CD4-positive, alpha-beta T cell treated with Interleukin-6 at 100 ng/mL for 8 hours (primary cell): ENCODE measurements around the gene CASTOR1.
"Not testable (repeated sequence)": the region's sequence is repeated elsewhere in the genome, so short reads cannot be mapped to it uniquely, and the experiment has no call there.

Experiments
- DNase-seq: peaks from one replicate; pipeline ENCODE4 v3.0.0-alpha.2; 2020; ENCODE audit warnings: mixed read lengths, low spot score

Gene CASTOR1

DNA sequence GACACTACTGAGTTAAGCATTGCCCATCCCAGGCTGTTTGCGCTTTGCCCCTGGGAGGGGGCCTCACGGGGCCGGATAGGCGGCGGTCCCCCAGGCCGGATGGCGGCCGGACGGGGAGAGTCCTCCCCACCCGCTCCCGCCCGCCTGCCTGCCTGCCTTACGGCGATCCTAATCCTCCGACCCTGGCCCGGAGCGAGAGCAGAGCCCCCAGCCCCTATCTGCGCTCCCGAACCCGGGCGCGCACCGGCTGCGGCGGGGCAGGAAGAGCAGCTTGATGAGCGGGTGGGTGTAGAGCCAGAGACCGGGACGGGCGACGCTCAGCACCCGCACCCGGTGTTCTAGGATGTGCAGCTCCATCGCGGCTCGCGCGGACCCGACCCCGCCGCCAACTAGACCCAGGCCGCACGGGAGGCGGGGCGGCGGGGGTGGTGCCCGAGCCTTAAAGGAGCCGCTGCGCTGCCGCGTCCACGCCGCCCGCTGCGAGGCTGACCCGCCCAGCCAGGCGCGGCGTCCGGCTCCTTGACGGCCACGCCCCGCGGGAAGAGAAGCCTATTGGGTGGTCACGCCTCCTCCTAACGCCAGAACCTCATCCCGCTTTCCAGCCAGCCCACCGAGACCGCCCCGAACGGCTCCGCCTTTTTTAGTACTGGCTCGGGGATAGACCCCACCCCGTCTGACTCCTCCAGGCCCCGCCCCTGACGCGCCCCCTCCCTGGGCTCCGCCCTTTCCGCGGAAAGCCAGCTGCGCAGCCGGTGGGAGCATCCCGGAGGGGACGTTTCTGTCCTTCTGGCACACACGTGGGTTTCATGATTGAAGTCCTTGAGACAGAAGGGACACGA lies at the start of gene CASTOR1:
CASTOR1 (minus strand) TSS at position 365 of the 839 bp plus-strand sequence; CDS start at position 357, 8 bp downstream.
- DNase-seq = peak; percentile 90

DNA sequence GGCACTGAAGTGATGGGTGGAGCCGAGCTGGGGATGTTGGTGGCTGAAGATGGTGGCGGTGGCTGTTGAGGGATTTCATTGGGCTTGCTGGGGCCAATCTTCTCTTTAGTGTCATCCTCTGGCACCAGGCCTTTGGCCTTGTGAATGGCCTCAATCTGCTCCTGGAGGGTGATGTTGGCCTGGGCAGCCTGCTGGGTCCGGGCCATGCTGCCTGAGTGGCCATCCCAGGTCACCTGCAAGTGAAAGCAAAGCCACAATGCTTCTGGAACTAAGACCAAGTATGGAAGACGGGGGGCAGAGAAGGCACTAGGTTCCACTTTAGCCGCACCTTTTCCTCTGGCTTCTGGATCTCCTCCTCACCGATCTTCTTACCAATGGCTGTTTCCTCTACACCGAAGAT lies 49.5 kb upstream of the CASTOR1 start:
- DNase-seq = no peak

- not testable (repeated sequence) for DNase-seq
Measured at GRCh38 chr22:30338341-30338740, 49.0 kb upstream of the CASTOR1 start.

- DNase-seq = no peak
Measured at GRCh38 chr22:30337461-30337778, 48.1 kb upstream of the CASTOR1 start.

DNA sequence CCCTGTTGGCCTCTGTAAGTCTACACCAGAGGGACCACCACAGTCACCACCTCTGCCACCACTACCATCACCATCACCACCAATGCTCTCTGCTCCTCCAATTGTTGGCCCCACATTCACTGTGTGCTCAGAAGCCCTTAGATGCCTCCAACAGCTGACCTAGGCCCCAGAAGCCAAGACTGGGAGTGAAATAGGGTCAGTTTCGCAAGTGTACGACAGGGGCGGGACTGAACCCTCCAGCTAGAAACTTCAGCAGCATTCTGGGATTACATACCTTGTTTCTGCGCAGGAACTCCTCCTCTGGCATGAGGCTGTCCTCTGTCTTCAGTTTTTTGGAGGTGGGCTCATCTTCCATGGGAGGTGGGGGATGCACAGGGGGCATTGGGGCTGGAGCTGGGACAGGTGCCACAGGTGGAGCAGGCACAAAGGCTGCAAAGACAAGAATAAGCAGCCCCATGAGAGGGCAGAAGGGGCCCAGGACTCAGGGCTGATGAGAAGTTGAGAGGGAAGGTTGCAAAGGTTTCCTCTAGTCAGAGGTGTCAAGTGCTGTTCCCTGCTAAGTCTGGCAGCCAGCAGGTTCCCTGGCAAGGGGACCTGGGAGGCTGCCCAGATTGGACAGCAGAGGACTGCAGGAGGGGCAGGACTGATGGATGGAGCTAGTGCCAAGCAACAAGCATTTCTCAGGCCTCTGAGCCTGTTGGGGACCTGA lies 47.6 kb upstream of the CASTOR1 start:
- DNase-seq = no peak

- DNase-seq = no peak
Measured at GRCh38 chr22:30335236-30335635, 45.9 kb upstream of the CASTOR1 start.

GRCh38 chr22:30334646-30335045 lies 45.3 kb upstream of the CASTOR1 start:
- no peak for DNase-seq

DNA sequence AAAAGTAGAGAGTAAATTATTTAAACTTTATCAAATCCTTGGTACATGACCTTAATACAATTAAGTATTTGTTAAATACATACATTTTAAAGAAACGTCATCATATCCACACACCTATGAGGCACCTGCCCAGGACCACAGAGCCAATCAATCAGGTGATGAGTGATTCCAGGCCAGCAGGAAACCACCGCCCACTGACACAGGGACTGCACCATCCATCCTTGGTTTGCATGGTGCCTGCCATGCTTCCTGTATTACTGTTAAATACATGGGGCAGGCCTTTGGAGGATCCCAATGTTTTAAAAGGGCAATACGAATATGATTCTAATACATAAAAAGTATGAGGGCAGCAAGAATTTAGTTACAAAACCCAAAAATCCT lies 44.4 kb upstream of the CASTOR1 start:
- no peak for DNase-seq

DNA sequence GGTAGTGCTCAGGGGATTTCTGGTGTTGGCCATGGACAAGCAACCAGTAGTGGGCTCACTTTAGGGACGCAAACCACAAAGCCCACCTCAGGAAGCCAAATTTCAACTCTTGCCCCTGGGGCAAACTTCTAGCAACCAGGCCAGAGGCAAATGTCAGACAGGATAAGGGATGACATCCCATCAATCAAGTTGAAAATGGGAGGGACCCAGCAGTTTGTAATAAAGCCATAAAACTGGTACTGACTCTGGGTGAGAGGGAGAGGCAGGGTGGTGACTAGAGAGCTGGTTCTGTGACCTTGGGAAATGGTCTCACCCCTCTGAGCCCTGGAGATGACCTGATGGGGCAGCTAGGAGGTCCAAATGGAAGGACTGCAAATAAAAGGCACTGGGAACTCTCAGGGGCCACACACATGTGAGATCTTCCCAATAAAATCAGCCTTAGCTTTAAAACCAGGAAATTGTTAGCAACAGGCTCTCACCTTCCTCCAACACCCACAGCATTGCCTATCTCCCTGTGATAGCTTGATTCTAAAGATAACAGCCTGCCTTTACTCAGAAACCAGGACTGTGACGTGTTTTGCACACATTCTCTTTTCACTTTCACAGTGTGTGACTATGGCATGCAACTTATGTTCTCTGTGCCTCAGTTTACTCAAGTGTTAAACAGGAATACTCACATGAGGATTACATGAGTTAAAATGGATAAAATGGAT lies 43.8 kb upstream of the CASTOR1 start:
- no peak for DNase-seq

- DNase-seq = no peak
Measured at GRCh38 chr22:30332551-30332950, 43.2 kb upstream of the CASTOR1 start.

DNA sequence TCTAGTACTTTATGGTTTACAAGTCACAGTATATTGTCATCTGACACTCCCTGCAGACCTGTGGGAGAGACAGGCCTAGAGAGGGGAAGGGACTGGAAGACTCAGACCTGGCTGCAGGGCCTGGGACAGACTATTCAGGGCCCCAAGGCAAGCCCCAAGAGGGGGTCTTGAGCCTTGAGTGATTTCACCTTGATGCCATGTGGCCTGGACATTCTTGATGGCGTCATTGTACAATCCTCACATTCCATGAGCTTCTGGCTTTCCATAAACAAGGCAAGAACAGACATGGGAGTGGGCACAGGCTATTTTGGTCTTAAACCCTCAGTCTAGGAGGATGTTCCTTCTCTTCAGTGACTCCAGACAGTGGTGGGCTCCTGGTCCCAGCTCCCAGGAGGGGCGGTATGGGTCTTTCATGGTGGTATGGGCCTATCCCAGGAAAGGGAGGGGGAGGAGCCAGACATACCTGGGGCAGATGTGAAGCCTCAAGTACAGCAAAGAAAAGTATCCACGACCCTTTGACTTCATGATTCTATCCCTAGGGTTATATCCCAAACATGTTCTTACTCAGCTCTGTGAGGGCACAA lies 39.3 kb upstream of the CASTOR1 start:
- no peak for DNase-seq

DNA sequence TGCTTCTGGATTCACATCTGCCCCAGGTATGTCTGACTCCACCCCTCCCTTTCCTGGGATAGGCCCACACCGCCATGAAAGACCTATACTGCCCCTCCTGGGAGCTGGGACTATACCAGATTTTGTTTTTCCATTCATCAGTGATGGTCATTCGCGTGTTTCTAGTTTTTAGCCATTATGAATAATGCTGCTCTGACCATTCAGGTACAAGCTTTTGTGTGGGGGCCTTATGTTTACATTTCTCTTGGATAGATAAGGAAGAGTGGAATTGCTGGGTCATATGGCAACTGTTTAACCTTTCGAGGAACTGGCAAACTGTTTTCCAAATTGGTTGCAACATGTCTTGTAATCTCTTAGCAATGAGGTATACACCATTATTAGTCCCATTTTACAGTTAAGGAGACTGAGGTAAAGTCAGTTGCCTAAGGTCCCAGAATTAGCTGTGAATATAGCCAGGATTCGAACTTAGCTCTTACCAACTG lies 38.6 kb upstream of the CASTOR1 start:
- no peak for DNase-seq

DNA sequence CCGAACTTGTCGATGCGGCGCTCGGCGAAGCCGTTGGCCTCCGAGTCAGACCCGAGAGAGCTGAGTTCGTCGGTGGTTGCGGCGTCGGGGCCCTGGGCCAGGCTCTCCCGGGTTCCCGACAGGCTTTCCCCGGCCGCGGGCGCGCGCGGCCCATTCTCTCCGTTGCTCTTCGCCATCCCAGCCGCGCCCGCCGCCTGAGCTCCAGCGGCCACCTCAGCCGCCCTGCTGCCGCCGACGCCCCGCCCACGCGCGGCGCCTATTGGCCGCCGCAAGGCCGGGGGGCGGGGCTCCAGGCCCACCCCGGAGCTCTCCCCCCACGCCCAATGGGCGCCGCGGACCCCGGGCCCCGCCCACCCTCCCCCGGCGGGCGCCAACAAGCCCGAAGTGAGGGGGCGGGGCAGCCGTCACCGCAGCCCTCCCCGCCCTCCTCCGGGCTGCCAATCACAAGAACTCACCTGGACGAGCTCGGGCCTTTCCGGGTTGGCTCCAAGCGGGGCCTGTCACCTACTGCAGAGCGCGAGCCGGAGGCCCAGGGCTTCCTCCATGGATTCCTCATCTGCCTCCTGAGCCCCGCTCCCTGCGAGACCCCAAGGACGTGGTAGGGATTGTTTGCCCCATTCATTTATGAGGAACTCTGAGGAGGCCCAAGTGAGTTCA lies 37.5 kb upstream of the CASTOR1 start, which contains the start of gene TBC1D10A:
TBC1D10A (minus strand) TSS at position 236 of the 657 bp plus-strand sequence; CDS start at position 176, 60 bp downstream.
- DNase-seq = peak; percentile 96

DNA sequence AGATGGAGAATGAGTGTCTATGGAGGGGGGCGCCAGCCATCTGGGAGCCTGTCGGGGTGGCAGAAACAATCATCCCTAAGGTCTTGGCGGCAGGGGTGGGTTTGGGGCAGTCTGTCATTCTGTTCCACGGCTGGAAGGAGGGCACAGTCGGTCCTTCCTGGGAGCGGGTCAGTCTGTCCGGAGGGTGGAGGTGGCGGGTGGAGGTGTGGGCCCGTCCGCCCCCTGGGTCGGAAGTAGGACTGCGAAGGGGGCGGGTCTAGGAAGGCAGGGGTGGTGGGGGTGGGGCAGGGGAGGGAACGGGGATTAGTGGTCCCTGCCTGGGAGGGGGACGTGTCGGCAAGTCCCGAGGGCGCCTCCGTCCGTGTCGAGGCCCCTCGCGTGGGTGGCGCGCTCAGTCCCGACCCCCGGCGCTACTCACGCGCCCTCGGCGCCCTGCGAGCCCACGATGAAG lies 37.0 kb upstream of the CASTOR1 start:
- no peak for DNase-seq

GRCh38 chr22:30325724-30326254 lies 36.5 kb upstream of the CASTOR1 start:
- no peak for DNase-seq

- no peak for DNase-seq
Measured at GRCh38 chr22:30325065-30325720, 35.9 kb upstream of the CASTOR1 start.

- peak; percentile 60 for DNase-seq
Measured at GRCh38 chr22:30324014-30324730, 34.9 kb upstream of the CASTOR1 start.

GRCh38 chr22:30323246-30323645 lies 33.9 kb upstream of the CASTOR1 start:
- no peak for DNase-seq

DNA sequence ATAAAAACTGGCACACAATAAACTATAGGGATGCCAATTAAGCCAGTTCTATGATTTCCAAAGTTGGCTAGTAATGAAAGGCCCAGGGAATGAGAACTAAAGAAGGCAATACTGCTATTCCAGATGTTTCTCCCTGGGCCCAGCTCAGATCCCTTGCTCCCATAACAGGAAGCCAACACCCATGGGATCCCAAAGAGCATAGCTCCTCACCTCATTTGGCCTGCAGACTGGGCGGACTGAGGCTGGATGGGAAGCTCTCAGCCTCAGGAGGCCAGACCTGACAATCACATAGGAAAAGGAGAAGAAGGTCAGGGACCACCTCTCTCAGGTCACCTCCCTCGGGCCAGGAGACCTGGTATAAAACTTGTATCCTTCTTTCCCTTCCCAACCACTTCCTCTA lies 32.2 kb upstream of the CASTOR1 start:
- no peak for DNase-seq

DNA sequence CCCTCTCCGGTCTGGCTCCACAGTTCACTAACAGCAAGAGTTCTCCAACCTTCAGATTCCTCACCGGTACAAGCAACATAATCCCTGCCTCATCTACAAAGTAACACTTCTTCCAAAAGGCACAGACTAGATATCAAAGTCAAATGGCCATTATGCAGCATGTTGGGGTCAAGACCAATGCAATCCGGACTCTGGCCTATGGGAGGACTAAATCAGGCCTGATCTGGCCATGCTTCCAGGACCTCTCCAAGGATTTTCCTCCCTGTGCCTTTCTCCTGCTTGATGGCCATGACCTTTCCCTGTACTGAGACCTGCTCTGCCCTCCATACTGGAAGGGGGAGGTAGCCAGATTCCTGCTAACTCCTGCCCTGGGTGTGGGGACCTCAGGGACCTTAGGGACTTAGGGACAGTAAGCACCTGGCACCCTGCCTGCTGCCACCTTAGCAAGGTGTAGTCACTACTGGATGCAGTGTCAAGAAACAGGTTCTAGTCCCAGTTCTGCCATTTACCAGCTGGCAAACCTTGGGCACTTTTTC lies 30.8 kb upstream of the CASTOR1 start:
- no peak for DNase-seq
